GM23338 (cell line): Measurements from ENCODE around the gene ST8SIA1. TPM values are rescaled to one million over a fixed set of nuclear protein-coding genes. Genes with fewer than 3 reads are reported as not detected.

ENCODE experiments used
- ATAC-seq: fragments of 200-7000 bp; cut with Tn5 transposase; 3 replicates; pipeline ENCODE4 v1.9.1; 2020
- DNase-seq: peaks from one replicate; pipeline ENCODE4 v3.0.0-alpha.2; 2015; ENCODE audit warnings: low spot score
- H2AFZ ChIP-seq: fragments of 200-600 bp; sonication (generic); 2 replicates; pipeline ENCODE4 v1.8.0; 2016; ENCODE audit warnings: antibody characterized with exemption, mild to moderate bottlenecking, moderate library complexity
- H3F3A ChIP-seq: fragments of 200-600 bp; sonication (generic); replicated peaks from 2 replicates; pipeline ENCODE4 v1.8.0; 2017; ENCODE audit warnings: antibody characterized with exemption, mixed run types, low read depth
- H3K27ac ChIP-seq: fragments of 200-600 bp; sonication (generic); 2 replicates; pipeline ENCODE4 v1.6.1; 2016; ENCODE audit warnings: low read depth
- H3K27me3 ChIP-seq: fragments of 200-600 bp; sonication (generic); 2 replicates; pipeline ENCODE4 v1.8.0; 2016; ENCODE audit warnings: mild to moderate bottlenecking, mixed run types, moderate library complexity; ENCODE audit not compliant: insufficient read depth
- H3K36me3 ChIP-seq: fragments of 200-600 bp; sonication (generic); 2 replicates; pipeline ENCODE4 v1.8.0; 2016; ENCODE audit warnings: mild to moderate bottlenecking; ENCODE audit not compliant: insufficient read depth
- H3K4me1 ChIP-seq: fragments of 200-600 bp; sonication (generic); 2 replicates; pipeline ENCODE4 v1.8.0; 2016; ENCODE audit warnings: mild to moderate bottlenecking, moderate library complexity; ENCODE audit not compliant: insufficient read depth
- H3K4me2 ChIP-seq: fragments of 200-600 bp; sonication (generic); 2 replicates; pipeline ENCODE4 v1.7.1; 2017; ENCODE audit warnings: mixed run types
- H3K4me3 ChIP-seq: fragments of 200-600 bp; sonication (generic); 2 replicates; pipeline ENCODE4 v1.6.1; 2016; ENCODE audit warnings: mixed run types
- H3K79me2 ChIP-seq: fragments of 200-600 bp; sonication (generic); replicated peaks from 2 replicates; pipeline ENCODE4 v1.8.0; 2017; ENCODE audit warnings: mild to moderate bottlenecking; ENCODE audit not compliant: insufficient read depth
- H3K9me2 ChIP-seq: fragments of 200-600 bp; sonication (generic); 2 replicates; pipeline ENCODE4 v1.8.0; 2017; ENCODE audit not compliant: insufficient read depth
- H4K20me1 ChIP-seq: fragments of 200-600 bp; sonication (generic); replicated peaks from 2 replicates; pipeline ENCODE4 v1.8.0; 2017; ENCODE audit warnings: mild to moderate bottlenecking; ENCODE audit not compliant: insufficient read depth
- H3K27ac Mint-ChIP-seq: 2 replicates; pipeline ENCODE4 v1.8.0; 2020; ENCODE audit warnings: inconsistent platforms, mild to moderate bottlenecking, moderate library complexity, mixed read lengths
- H3K27me3 Mint-ChIP-seq: 3 replicates; pipeline ENCODE4 v1.8.0; 2022; ENCODE audit warnings: low read depth, mild to moderate bottlenecking, moderate library complexity, mixed read lengths, inconsistent platforms; ENCODE audit not compliant: insufficient read depth, poor library complexity
- H3K36me3 Mint-ChIP-seq: 3 replicates; pipeline ENCODE4 v1.8.0; 2021; ENCODE audit warnings: low read depth, mild to moderate bottlenecking, inconsistent platforms, moderate library complexity, mixed read lengths
- H3K4me1 Mint-ChIP-seq: 3 replicates; pipeline ENCODE4 v1.8.0; 2020; ENCODE audit warnings: mild to moderate bottlenecking, inconsistent platforms, mixed read lengths
- H3K4me3 Mint-ChIP-seq: 3 replicates; pipeline ENCODE4 v1.8.0; 2021; ENCODE audit warnings: moderate library complexity, mild to moderate bottlenecking, inconsistent platforms, mixed read lengths
- H3K9me3 Mint-ChIP-seq: 3 replicates; pipeline ENCODE4 v1.8.0; 2020; ENCODE audit warnings: moderate library complexity, mild to moderate bottlenecking, inconsistent platforms, mixed read lengths
- CREB1 ChIP-seq: fragments of 250-450 bp; sonication (Bioruptor Pico); IDR thresholded peaks from 2 replicates; pipeline ENCODE4 v1.5.0; 2020; ENCODE audit warnings: low read depth, mild to moderate bottlenecking, moderate library complexity
- CTCF ChIP-seq, 2 experiments: fragments of 200-600 bp in 1 of 2; sonication (generic) in 1 of 2; conservative IDR thresholded peaks; 2 replicates each; pipeline versions ENCODE4 v1.5.1 to v1.6.1; 2016 to 2017; ENCODE audit warnings: antibody characterized with exemption in 2 of 2, low read depth in 2 of 2, mild to moderate bottlenecking in 2 of 2, moderate library complexity in 1 of 2
- EZH2 ChIP-seq: fragments of 200-600 bp; sonication (generic); IDR thresholded peaks from one replicate; pipeline ENCODE4 v1.8.0; 2017; ENCODE audit warnings: antibody characterized with exemption, mild to moderate bottlenecking, low read depth; ENCODE audit not compliant: unreplicated experiment
- EZH2phosphoT487 ChIP-seq: fragments of 200-600 bp; sonication (generic); IDR thresholded peaks from one replicate; pipeline ENCODE4 v1.8.1; 2018; ENCODE audit warnings: antibody characterized with exemption; ENCODE audit not compliant: unreplicated experiment
- JUNB ChIP-seq: IDR thresholded peaks from one replicate; pipeline ENCODE4 v1.6.1; 2016; ENCODE audit warnings: antibody characterized with exemption; ENCODE audit not compliant: unreplicated experiment
- NANOG ChIP-seq: IDR thresholded peaks from 2 replicates; pipeline ENCODE4 v1.6.1; 2016; ENCODE audit warnings: antibody characterized with exemption, borderline replicate concordance
- POLR2AphosphoS5 ChIP-seq: IDR thresholded peaks from 2 replicates; pipeline ENCODE4 v1.6.1; 2016; ENCODE audit warnings: antibody characterized with exemption, low read depth
- REST ChIP-seq: IDR thresholded peaks from one replicate; pipeline ENCODE4 v1.6.1; 2018; ENCODE audit warnings: antibody characterized with exemption; ENCODE audit not compliant: unreplicated experiment
- STAT1 ChIP-seq: IDR thresholded peaks from one replicate; pipeline ENCODE4 v1.6.1; 2016; ENCODE audit warnings: antibody characterized with exemption; ENCODE audit not compliant: unreplicated experiment
- ZNF114 ChIP-seq: fragments of 250-450 bp; sonication (Bioruptor Pico); IDR thresholded peaks from 2 replicates; pipeline ENCODE4 v1.5.0; 2020; ENCODE audit warnings: mild to moderate bottlenecking, moderate library complexity
- ZNF331 ChIP-seq: fragments of 250-450 bp; sonication (Bioruptor Pico); IDR thresholded peaks from 2 replicates; pipeline ENCODE4 v1.5.0; 2020; ENCODE audit warnings: low read depth, mild to moderate bottlenecking, moderate library complexity
- polyA plus RNA-seq: library from polyadenylated mRNA; unstranded; fragments of >200 nt; fragmentation: Nextera tagmentation; extraction: Ambion mirVana; gene quantifications from 2 replicates; pipeline ENCODE4 v1.2.1, GENCODE V29; 2016
- total RNA-seq: library from RNA; depleted of rRNA; stranded (reverse); fragments of >200 nt; shearing (Covaris generic); gene quantifications from 2 replicates; pipeline ENCODE4 v1.2.3, GENCODE V29; 2014
- TF ChIP-seq, protein P1 (sequence below): fragments of 250-450 bp; sonication (Bioruptor Pico); IDR thresholded peaks from 2 replicates; pipeline ENCODE4 v1.5.0; 2020; ENCODE audit warnings: mild to moderate bottlenecking, moderate library complexity
- TF ChIP-seq, protein P2 (sequence below): IDR thresholded peaks from 2 replicates; pipeline ENCODE4 v1.6.1; 2016; ENCODE audit warnings: antibody characterized with exemption

The ST8SIA1 gene
- total and polyA plus RNA-seq, 2 experiments from 2014 or later, result 2.5 to 5.1 TPM

GRCh38 chr12:22284871-22285270, 49.6 kb downstream of the ST8SIA1 start:
- Mint-ChIP-seq H3K9me3 (no peaks in the 10 kb centered on the region), H3K27ac (no peak overlapping the region), H3K4me3 (no peak overlapping the region), H3K4me1 (peaks cover 16% of the 10 kb centered on the region), H3K27me3 (no peaks in the 10 kb centered on the region), H3K36me3 (no peaks in the 10 kb centered on the region)
- H4K20me1 ChIP-seq, result no peaks in the 10 kb centered on the region
- no peak overlapping the region for H3K4me2 ChIP-seq
- DNase-seq (no peak), ATAC-seq (no peak)
- no peak overlapping the region for H3K4me3 ChIP-seq
- no peak overlapping the region for H3K27ac ChIP-seq
- H3K9me2 ChIP-seq, result no peaks in the 10 kb centered on the region
- H3K27me3 ChIP-seq, result no peaks in the 10 kb centered on the region
- TF ChIP-seq REST (no peak), ZNF114 (no peak), POLR2AphosphoS5 (no peak), JUNB (no peak), EZH2phosphoT487 (no peak), CREB1 (CRISPR knock-in tag) (no peak), NANOG (no peak), STAT1 (no peak), ZNF331 (no peak), EZH2 (no peak), CTCF (conservative IDR thresholded peaks at IDR 0.05; ENCODE audit: low read depth in 2 of 2) (no peak)
- TF ChIP-seq, protein P1, sequence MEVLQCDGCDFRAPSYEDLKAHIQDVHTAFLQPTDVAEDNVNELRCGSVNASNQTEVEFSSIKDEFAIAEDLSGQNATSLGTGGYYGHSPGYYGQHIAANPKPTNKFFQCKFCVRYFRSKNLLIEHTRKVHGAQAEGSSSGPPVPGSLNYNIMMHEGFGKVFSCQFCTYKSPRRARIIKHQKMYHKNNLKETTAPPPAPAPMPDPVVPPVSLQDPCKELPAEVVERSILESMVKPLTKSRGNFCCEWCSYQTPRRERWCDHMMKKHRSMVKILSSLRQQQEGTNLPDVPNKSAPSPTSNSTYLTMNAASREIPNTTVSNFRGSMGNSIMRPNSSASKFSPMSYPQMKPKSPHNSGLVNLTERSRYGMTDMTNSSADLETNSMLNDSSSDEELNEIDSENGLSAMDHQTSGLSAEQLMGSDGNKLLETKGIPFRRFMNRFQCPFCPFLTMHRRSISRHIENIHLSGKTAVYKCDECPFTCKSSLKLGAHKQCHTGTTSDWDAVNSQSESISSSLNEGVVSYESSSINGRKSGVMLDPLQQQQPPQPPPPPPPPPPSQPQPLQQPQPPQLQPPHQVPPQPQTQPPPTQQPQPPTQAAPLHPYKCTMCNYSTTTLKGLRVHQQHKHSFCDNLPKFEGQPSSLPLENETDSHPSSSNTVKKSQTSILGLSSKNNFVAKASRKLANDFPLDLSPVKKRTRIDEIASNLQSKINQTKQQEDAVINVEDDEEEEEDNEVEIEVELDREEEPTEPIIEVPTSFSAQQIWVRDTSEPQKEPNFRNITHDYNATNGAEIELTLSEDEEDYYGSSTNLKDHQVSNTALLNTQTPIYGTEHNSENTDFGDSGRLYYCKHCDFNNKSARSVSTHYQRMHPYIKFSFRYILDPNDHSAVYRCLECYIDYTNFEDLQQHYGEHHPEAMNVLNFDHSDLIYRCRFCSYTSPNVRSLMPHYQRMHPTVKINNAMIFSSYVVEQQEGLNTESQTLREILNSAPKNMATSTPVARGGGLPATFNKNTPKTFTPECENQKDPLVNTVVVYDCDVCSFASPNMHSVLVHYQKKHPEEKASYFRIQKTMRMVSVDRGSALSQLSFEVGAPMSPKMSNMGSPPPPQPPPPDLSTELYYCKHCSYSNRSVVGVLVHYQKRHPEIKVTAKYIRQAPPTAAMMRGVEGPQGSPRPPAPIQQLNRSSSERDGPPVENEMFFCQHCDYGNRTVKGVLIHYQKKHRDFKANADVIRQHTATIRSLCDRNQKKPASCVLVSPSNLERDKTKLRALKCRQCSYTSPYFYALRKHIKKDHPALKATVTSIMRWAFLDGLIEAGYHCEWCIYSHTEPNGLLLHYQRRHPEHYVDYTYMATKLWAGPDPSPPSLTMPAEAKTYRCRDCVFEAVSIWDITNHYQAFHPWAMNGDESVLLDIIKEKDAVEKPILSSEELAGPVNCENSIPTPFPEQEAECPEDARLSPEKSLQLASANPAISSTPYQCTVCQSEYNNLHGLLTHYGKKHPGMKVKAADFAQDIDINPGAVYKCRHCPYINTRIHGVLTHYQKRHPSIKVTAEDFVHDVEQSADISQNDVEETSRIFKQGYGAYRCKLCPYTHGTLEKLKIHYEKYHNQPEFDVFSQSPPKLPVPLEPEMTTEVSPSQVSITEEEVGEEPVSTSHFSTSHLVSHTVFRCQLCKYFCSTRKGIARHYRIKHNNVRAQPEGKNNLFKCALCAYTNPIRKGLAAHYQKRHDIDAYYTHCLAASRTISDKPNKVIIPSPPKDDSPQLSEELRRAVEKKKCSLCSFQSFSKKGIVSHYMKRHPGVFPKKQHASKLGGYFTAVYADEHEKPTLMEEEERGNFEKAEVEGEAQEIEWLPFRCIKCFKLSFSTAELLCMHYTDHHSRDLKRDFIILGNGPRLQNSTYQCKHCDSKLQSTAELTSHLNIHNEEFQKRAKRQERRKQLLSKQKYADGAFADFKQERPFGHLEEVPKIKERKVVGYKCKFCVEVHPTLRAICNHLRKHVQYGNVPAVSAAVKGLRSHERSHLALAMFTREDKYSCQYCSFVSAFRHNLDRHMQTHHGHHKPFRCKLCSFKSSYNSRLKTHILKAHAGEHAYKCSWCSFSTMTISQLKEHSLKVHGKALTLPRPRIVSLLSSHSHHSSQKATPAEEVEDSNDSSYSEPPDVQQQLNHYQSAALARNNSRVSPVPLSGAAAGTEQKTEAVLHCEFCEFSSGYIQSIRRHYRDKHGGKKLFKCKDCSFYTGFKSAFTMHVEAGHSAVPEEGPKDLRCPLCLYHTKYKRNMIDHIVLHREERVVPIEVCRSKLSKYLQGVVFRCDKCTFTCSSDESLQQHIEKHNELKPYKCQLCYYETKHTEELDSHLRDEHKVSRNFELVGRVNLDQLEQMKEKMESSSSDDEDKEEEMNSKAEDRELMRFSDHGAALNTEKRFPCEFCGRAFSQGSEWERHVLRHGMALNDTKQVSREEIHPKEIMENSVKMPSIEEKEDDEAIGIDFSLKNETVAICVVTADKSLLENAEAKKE (CRISPR knock-in tag), result no peak
- TF ChIP-seq, protein P2, sequence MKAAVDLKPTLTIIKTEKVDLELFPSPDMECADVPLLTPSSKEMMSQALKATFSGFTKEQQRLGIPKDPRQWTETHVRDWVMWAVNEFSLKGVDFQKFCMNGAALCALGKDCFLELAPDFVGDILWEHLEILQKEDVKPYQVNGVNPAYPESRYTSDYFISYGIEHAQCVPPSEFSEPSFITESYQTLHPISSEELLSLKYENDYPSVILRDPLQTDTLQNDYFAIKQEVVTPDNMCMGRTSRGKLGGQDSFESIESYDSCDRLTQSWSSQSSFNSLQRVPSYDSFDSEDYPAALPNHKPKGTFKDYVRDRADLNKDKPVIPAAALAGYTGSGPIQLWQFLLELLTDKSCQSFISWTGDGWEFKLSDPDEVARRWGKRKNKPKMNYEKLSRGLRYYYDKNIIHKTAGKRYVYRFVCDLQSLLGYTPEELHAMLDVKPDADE, result no peak
- H3K36me3 ChIP-seq, result no peaks in the 10 kb centered on the region
- H3K4me1 ChIP-seq, result 0 out of 2 replicates have a peak, but pooled peaks cover 7% of the 10 kb centered on the region
- H3K79me2 ChIP-seq, result no peaks in the 10 kb centered on the region
- H2AFZ ChIP-seq, result no peak overlapping the region
- no peaks in the 10 kb centered on the region for H3F3A ChIP-seq
